Neural progenitor cell (in vitro differentiated cells): Measurements from ENCODE around the gene GNA15. TPM values are rescaled to one million over a fixed set of nuclear protein-coding genes. Genes with fewer than 3 reads are reported as not detected.

Experiments used
- DNase-seq: peaks from one replicate; pipeline ENCODE4 v3.0.0-alpha.2; 2016; ENCODE audit warnings: low spot score
- H2AFZ ChIP-seq: fragments of 200-600 bp; sonication (generic); replicated peaks from 2 replicates; pipeline ENCODE4 v1.6.1; 2016; ENCODE audit warnings: antibody characterized with exemption
- H3F3A ChIP-seq: fragments of 200-600 bp; sonication (generic); 2 replicates; pipeline ENCODE4 v1.6.1; 2016; ENCODE audit warnings: antibody characterized with exemption, low read depth
- H3K27ac ChIP-seq: fragments of 200-600 bp; sonication (generic); 2 replicates; pipeline ENCODE4 v1.5.1; 2016; ENCODE audit warnings: mild to moderate bottlenecking
- H3K27me3 ChIP-seq: fragments of 200-600 bp; sonication (generic); 2 replicates; pipeline ENCODE4 v1.6.1; 2016; ENCODE audit warnings: mild to moderate bottlenecking, moderate library complexity
- H3K36me3 ChIP-seq: fragments of 200-600 bp; sonication (generic); 2 replicates; pipeline ENCODE4 v1.5.1; 2016
- H3K4me1 ChIP-seq: fragments of 200-600 bp; sonication (generic); 2 replicates; pipeline ENCODE4 v1.6.1; 2016; ENCODE audit warnings: mixed run types
- H3K4me2 ChIP-seq: fragments of 200-600 bp; sonication (generic); 2 replicates; pipeline ENCODE4 v1.6.1; 2016
- H3K4me3 ChIP-seq: fragments of 200-600 bp; sonication (generic); 2 replicates; pipeline ENCODE4 v1.5.1; 2016
- H3K79me2 ChIP-seq: fragments of 200-600 bp; sonication (generic); 2 replicates; pipeline ENCODE4 v1.6.1; 2016; ENCODE audit warnings: low read depth
- H3K9ac ChIP-seq: fragments of 200-600 bp; sonication (generic); 2 replicates; pipeline ENCODE4 v1.6.1; 2016
- H3K9me3 ChIP-seq: fragments of 200-600 bp; sonication (generic); 2 replicates; pipeline ENCODE4 v1.5.1; 2016; ENCODE audit warnings: low read depth
- H4K20me1 ChIP-seq: fragments of 200-600 bp; sonication (generic); 2 replicates; pipeline ENCODE4 v1.6.1; 2016; ENCODE audit warnings: low read depth
- H3K27ac Mint-ChIP-seq: 3 replicates; pipeline ENCODE4 v1.8.0; 2021; ENCODE audit warnings: mixed read lengths
- H3K27me3 Mint-ChIP-seq: 2 replicates; pipeline ENCODE4 v1.8.0; 2022; ENCODE audit warnings: low read depth, mild to moderate bottlenecking, inconsistent platforms, moderate library complexity, mixed read lengths; ENCODE audit not compliant: insufficient read depth
- H3K36me3 Mint-ChIP-seq: 3 replicates; pipeline ENCODE4 v1.8.0; 2021; ENCODE audit warnings: mixed read lengths
- H3K4me1 Mint-ChIP-seq: 3 replicates; pipeline ENCODE4 v1.8.0; 2021; ENCODE audit warnings: mixed read lengths
- H3K4me3 Mint-ChIP-seq: 3 replicates; pipeline ENCODE4 v1.8.0; 2021; ENCODE audit warnings: mild to moderate bottlenecking, moderate library complexity, mixed read lengths
- H3K9me3 Mint-ChIP-seq: 3 replicates; pipeline ENCODE4 v1.8.0; 2020; ENCODE audit warnings: mixed read lengths
- CTCF ChIP-seq: fragments of 200-600 bp; sonication (generic); IDR thresholded peaks from 2 replicates; pipeline ENCODE4 v1.5.1; 2017; ENCODE audit warnings: antibody characterized with exemption, mild to moderate bottlenecking
- EZH2 ChIP-seq: fragments of 200-600 bp; sonication (generic); IDR thresholded peaks from 2 replicates; pipeline ENCODE4 v1.6.1; 2017; ENCODE audit warnings: antibody characterized with exemption, mild to moderate bottlenecking, moderate library complexity
- EZH2phosphoT487 ChIP-seq: fragments of 200-600 bp; sonication (generic); IDR thresholded peaks from 2 replicates; pipeline ENCODE4 v1.6.1; 2017; ENCODE audit warnings: antibody characterized with exemption
- total RNA-seq: library from RNA; depleted of rRNA; stranded (reverse); fragments of >200 nt; gene quantifications from 2 replicates; pipeline ENCODE4 v1.2.3, GENCODE V29; 2015; ENCODE audit warnings: low replicate concordance

Gene GNA15
- total RNA-seq, 1 donor from 2014 or later, result not detected

GRCh38 chr19:3105641-3106508, 30.0 kb upstream of the GNA15 start:
- TF ChIP-seq EZH2 (no peak), CTCF (no peak), EZH2phosphoT487 (no peak)
- DNase-seq, result no peak
- Histone ChIP-seq H3K27me3 (no peaks in the 10 kb centered on the region), H3F3A (peaks cover 7% of the 10 kb centered on the region), H2AFZ (no peak overlapping the region), H3K4me3 (no peak overlapping the region), H3K36me3 (no peaks in the 10 kb centered on the region), H3K27ac (no peak overlapping the region), H3K4me2 (no peak overlapping the region), H3K79me2 (peaks cover 65% of the 10 kb centered on the region), H4K20me1 (peaks cover 75% of the 10 kb centered on the region), H3K4me1 (no peaks in the 10 kb centered on the region), H3K9ac (no peak overlapping the region), H3K9me3 (no peaks in the 10 kb centered on the region)
- H3K36me3 Mint-ChIP-seq, result no peaks in the 10 kb centered on the region
- H3K9me3 Mint-ChIP-seq, result no peaks in the 10 kb centered on the region
- H3K4me3 Mint-ChIP-seq, result no peak overlapping the region
- peaks cover 2% of the 10 kb centered on the region for H3K27me3 Mint-ChIP-seq
- H3K4me1 Mint-ChIP-seq, result peaks cover 14% of the 10 kb centered on the region
- peak overlapping the region; percentile 33 for H3K27ac Mint-ChIP-seq

- no peaks in the 10 kb centered on the region for H3K4me1 ChIP-seq
- H4K20me1 ChIP-seq, result peaks cover 72% of the 10 kb centered on the region
- no peak for DNase-seq
- no peaks in the 10 kb centered on the region for H3K36me3 ChIP-seq
- Mint-ChIP-seq H3K9me3 (no peaks in the 10 kb centered on the region), H3K27me3 (peaks cover 2% of the 10 kb centered on the region), H3K36me3 (no peaks in the 10 kb centered on the region), H3K4me1 (peaks cover 14% of the 10 kb centered on the region), H3K27ac (no peak overlapping the region), H3K4me3 (no peak overlapping the region)
- no peaks in the 10 kb centered on the region for H3K9me3 ChIP-seq
- no peak overlapping the region for H3K4me3 ChIP-seq
- no peak overlapping the region for H2AFZ ChIP-seq
- no peaks in the 10 kb centered on the region for H3K27me3 ChIP-seq
- no peak overlapping the region for H3K27ac ChIP-seq
- no peak overlapping the region for H3K4me2 ChIP-seq
- H3K79me2 ChIP-seq, result peaks cover 57% of the 10 kb centered on the region
- no peak overlapping the region for H3K9ac ChIP-seq
- peaks cover 7% of the 10 kb centered on the region for H3F3A ChIP-seq
- TF ChIP-seq EZH2phosphoT487 (no peak), CTCF (no peak), EZH2 (no peak)
These were observed 29.2 kb upstream of the GNA15 start for GRCh38 chr19:3106509-3107141.

GRCh38 chr19:3107658-3108057, 28.2 kb upstream of the GNA15 start:
- TF ChIP-seq CTCF (no peak), EZH2phosphoT487 (no peak), EZH2 (no peak)
- H3K4me1 Mint-ChIP-seq, result peaks cover 20% of the 10 kb centered on the region

More at GRCh38 chr19:3107658-3108057, 28.2 kb upstream of the GNA15 start:
- H4K20me1 ChIP-seq, result peaks cover 72% of the 10 kb centered on the region
- H3K4me3 ChIP-seq, result no peak overlapping the region
- no peak for DNase-seq
- peaks cover 2% of the 10 kb centered on the region for H3K27me3 Mint-ChIP-seq
- no peaks in the 10 kb centered on the region for H3K9me3 ChIP-seq
- H3F3A ChIP-seq, result peaks cover 7% of the 10 kb centered on the region
- H3K36me3 ChIP-seq, result no peaks in the 10 kb centered on the region
- peak overlapping the region; percentile 46 for H3K27ac Mint-ChIP-seq
- no peaks in the 10 kb centered on the region for H3K27me3 ChIP-seq
- H3K36me3 Mint-ChIP-seq, result no peaks in the 10 kb centered on the region
- no peak overlapping the region for H3K4me3 Mint-ChIP-seq
- H3K9ac ChIP-seq, result no peak overlapping the region
- H3K4me2 ChIP-seq, result no peak overlapping the region
- no peak overlapping the region for H2AFZ ChIP-seq
- H3K27ac ChIP-seq, result no peak overlapping the region
- H3K79me2 ChIP-seq, result peaks cover 47% of the 10 kb centered on the region
- H3K9me3 Mint-ChIP-seq, result no peaks in the 10 kb centered on the region
- H3K4me1 ChIP-seq, result no peaks in the 10 kb centered on the region
